Measurements from ENCODE around the gene DAB1.

Gene DAB1

GRCh38 chr1:57367945-57368344 lies 55.9 kb downstream of the DAB1 start:
- no peak for TF ChIP-seq CTCF (IDR thresholded peaks at IDR 0.05; ENCODE audit: low read depth, low read length)
- no peak overlapping the region for H3K4me3 ChIP-seq (ENCODE audit: low read depth, low read length)

GRCh38 chr1:57363643-57364042 lies 60.2 kb downstream of the DAB1 start:
- TF ChIP-seq CTCF (IDR thresholded peaks at IDR 0.05; ENCODE audit: low read depth, low read length) = no peak
- H3K4me3 ChIP-seq (ENCODE audit: low read depth, low read length) = no peak overlapping the region

GRCh38 chr1:57363165-57363564 lies 60.7 kb downstream of the DAB1 start:
- TF ChIP-seq CTCF (IDR thresholded peaks at IDR 0.05; ENCODE audit: low read depth, low read length) = no peak

GRCh38 chr1:57362480-57362879 lies 61.4 kb downstream of the DAB1 start:
- no peak overlapping the region for H3K4me3 ChIP-seq (ENCODE audit: low read depth, low read length)
- TF ChIP-seq CTCF (IDR thresholded peaks at IDR 0.05; ENCODE audit: low read depth, low read length) = no peak

More at GRCh38 chr1:57363165-57363564, 60.7 kb downstream of the DAB1 start:
- H3K4me3 ChIP-seq (ENCODE audit: low read depth, low read length) = no peak overlapping the region

GRCh38 chr1:57361516-57361915 lies 62.3 kb downstream of the DAB1 start:
- H3K4me3 ChIP-seq (ENCODE audit: low read depth, low read length) = no peak overlapping the region
- TF ChIP-seq CTCF (IDR thresholded peaks at IDR 0.05; ENCODE audit: low read depth, low read length) = no peak

GRCh38 chr1:57360846-57361407 lies 62.9 kb downstream of the DAB1 start:
- no peak overlapping the region for H3K4me3 ChIP-seq (ENCODE audit: low read depth, low read length)
- no peak for TF ChIP-seq CTCF (IDR thresholded peaks at IDR 0.05; ENCODE audit: low read depth, low read length)

- TF ChIP-seq CTCF (IDR thresholded peaks at IDR 0.05; ENCODE audit: low read depth, low read length) = no peak
- no peak overlapping the region for H3K4me3 ChIP-seq (ENCODE audit: low read depth, low read length)
These were observed 66.4 kb downstream of the DAB1 start for GRCh38 chr1:57357462-57357861.
